ENCODE measurements around the gene FGF21. TPM values are rescaled to one million over a fixed set of nuclear protein-coding genes. Genes with fewer than 3 reads are reported as not detected.

The FGF21 gene
- total RNA-seq, 1 donor from 2014 or later = not detected

DNA sequence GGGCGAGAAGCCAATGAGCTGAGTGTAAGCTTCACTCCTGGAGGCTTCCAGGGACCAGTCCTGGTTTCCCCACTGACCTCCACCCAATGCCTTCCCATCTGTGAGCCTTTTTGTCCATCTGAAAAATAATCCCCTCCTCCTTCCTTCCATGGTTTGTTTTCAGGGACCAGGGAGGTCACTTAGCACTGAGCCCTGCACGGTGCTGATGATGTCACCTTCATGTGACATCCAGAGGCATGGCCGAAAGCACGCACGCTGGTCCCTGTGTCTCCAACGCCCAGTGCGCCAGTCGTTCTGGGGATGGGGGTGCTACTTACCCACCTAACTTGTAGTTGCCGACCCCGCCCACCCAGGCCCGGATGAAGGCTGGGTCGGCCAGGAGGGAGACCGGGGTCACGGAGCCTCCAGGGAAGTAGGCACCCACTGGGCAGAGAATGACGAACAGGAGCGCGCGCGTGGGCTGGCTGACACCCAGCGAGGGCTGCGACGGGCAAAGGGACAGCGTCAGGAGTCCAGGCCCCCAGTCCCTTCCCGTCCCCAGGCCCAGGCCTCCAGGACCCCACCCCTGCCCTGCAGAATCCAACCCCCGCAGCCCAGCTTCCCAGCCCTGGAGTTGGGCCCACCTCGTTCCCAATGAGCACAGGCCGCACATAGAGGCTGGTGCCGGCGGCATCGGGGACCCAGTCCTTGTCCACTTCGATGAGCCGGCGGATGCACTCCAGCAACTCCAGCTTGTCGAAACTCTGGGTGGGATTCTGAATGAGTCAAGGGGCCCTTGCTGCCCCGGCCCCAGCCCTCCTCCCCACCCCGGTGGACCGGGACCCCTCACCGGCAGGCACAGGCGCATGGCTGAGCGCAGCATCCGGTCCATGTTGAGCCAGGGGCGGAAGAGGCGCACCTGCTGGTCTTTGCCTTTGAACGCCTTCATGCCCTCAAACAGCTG lies 44.3 kb downstream of the FGF21 start:
- H3K9me3 Mint-ChIP-seq = no peaks in the 10 kb centered on the region
- H3K4me1 Mint-ChIP-seq = peaks cover 23% of the 10 kb centered on the region
- no peak for DNase-seq (ENCODE audit: low read depth, low spot score)
- TF ChIP-seq, protein P1, sequence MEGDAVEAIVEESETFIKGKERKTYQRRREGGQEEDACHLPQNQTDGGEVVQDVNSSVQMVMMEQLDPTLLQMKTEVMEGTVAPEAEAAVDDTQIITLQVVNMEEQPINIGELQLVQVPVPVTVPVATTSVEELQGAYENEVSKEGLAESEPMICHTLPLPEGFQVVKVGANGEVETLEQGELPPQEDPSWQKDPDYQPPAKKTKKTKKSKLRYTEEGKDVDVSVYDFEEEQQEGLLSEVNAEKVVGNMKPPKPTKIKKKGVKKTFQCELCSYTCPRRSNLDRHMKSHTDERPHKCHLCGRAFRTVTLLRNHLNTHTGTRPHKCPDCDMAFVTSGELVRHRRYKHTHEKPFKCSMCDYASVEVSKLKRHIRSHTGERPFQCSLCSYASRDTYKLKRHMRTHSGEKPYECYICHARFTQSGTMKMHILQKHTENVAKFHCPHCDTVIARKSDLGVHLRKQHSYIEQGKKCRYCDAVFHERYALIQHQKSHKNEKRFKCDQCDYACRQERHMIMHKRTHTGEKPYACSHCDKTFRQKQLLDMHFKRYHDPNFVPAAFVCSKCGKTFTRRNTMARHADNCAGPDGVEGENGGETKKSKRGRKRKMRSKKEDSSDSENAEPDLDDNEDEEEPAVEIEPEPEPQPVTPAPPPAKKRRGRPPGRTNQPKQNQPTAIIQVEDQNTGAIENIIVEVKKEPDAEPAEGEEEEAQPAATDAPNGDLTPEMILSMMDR (conservative IDR thresholded peaks at IDR 0.05) = no peak
- no peak overlapping the region for H3K4me3 Mint-ChIP-seq
- no peaks in the 10 kb centered on the region for H3K36me3 Mint-ChIP-seq (ENCODE audit: low read depth)
- no peak overlapping the region for H3K27ac Mint-ChIP-seq (ENCODE audit: unreplicated experiment)
- H3K27me3 Mint-ChIP-seq (ENCODE audit: low read depth) = no peaks in the 10 kb centered on the region

DNA sequence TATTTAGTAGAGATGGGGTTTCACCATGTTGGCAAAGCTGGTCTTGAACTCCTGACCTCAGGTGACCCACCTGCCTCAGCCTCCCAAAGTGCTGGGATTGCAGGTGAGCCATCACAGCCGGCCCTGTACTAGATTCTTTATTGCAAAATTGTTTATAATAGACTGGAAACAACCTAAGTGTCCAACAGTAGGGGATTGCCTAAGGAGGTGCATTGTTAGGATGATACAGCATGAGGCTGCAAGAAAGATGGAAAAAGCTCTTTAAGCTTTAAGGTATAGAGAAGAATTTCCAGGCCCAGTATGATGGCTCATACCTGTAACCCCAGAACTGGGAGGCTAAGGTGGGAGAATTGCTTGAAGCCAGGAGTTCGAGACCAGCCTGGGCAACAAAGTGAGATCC lies 47.3 kb downstream of the FGF21 start:
- Mint-ChIP-seq H3K27me3 (ENCODE audit: low read depth) (no peaks in the 10 kb centered on the region), H3K36me3 (ENCODE audit: low read depth) (no peaks in the 10 kb centered on the region), H3K27ac (ENCODE audit: unreplicated experiment) (no peak overlapping the region), H3K9me3 (no peaks in the 10 kb centered on the region), H3K4me3 (no peak overlapping the region), H3K4me1 (peaks cover 31% of the 10 kb centered on the region)
- no peak for DNase-seq (ENCODE audit: low read depth, low spot score)
- TF ChIP-seq, protein P1 (conservative IDR thresholded peaks at IDR 0.05) = no peak

- Mint-ChIP-seq H3K4me3 (no peak overlapping the region), H3K27me3 (ENCODE audit: low read depth) (no peaks in the 10 kb centered on the region), H3K27ac (ENCODE audit: unreplicated experiment) (no peak overlapping the region), H3K9me3 (no peaks in the 10 kb centered on the region), H3K36me3 (ENCODE audit: low read depth) (no peaks in the 10 kb centered on the region), H3K4me1 (peaks cover 34% of the 10 kb centered on the region)
- TF ChIP-seq, protein P1 (conservative IDR thresholded peaks at IDR 0.05) = no peak
- DNase-seq (ENCODE audit: low read depth, low spot score) = no peak
Observed at GRCh38 chr19:48804496-48804895, 49.2 kb downstream of the FGF21 start.

DNA sequence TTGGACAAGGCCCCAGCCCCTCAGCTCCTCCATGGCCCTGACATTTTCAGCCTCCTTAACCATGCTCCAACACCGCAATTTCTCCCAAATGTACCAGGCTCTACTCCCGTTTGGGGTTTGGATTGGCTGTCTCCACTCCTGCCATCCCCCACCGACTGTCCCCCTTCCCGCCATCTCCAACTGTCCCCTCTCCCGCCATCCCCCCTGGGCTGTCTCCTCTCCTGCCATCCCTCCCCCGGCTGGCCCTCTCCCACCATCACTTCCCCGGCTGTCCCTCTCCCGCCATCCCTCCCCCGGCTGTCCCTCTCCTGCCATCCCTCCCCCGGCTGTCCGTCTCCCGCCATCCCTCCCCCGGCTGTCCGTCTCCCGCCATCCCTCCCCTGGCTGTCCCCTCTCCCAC lies 50.1 kb downstream of the FGF21 start:
- Mint-ChIP-seq H3K9me3 (no peaks in the 10 kb centered on the region), H3K27me3 (ENCODE audit: low read depth) (no peaks in the 10 kb centered on the region)
- DNase-seq (ENCODE audit: low read depth, low spot score) = no peak

DNA sequence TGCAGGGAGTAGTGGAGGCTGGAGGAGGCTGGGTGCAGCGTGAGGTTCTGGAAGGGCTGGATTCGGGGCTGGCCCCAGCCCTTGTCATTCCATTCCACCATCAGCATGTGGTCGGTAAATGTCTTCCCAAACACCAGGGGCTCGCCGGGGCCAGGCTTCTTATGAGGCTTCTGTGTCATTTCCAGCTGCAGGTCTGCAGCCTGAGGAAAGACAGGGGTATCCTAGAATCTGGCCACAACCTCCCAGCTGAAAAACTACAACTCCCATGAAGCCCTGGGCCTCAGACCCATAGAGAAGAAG lies 51.1 kb downstream of the FGF21 start:
- Mint-ChIP-seq H3K36me3 (ENCODE audit: low read depth) (no peaks in the 10 kb centered on the region), H3K27ac (ENCODE audit: unreplicated experiment) (no peak overlapping the region), H3K4me1 (peaks cover 46% of the 10 kb centered on the region), H3K9me3 (no peaks in the 10 kb centered on the region), H3K27me3 (ENCODE audit: low read depth) (no peaks in the 10 kb centered on the region), H3K4me3 (peak overlapping the region; percentile 89)
- TF ChIP-seq, protein P1 (conservative IDR thresholded peaks at IDR 0.05) = no peak
- DNase-seq (ENCODE audit: low read depth, low spot score) = peak; percentile 51

More for the DNA sequence above, 50.1 kb downstream of the FGF21 start:
- H3K36me3 Mint-ChIP-seq (ENCODE audit: low read depth) = no peaks in the 10 kb centered on the region
- TF ChIP-seq, protein P1 (conservative IDR thresholded peaks at IDR 0.05) = no peak
- peak overlapping the region; percentile 19 for H3K4me3 Mint-ChIP-seq
- peaks cover 44% of the 10 kb centered on the region for H3K4me1 Mint-ChIP-seq
- no peak overlapping the region for H3K27ac Mint-ChIP-seq (ENCODE audit: unreplicated experiment)

All from neural crest cell (in vitro differentiated cells).